DMS 273 (cell line): ENCODE data around the gene ZSCAN22.

Source experiments
- DNase-seq: peaks from one replicate; lab custom pipeline; 2025; ENCODE audit not compliant: unreplicated experiment; lab: John Stamatoyannopoulos, UW

The ZSCAN22 gene

GRCh38 chr19:58326914-58327726, at the start of gene ZSCAN22:
Gene ZSCAN22, plus strand, starts transcription at chr19:58326994. Its CDS starts 7,809 bp downstream, at chr19:58334803.
- peak; percentile 99 for DNase-seq

- peak; percentile 33 for DNase-seq
Observed at GRCh38 chr19:58277197-58277596, 49.6 kb upstream of the ZSCAN22 start.

GRCh38 chr19:58277748-58278540, 48.9 kb upstream of the ZSCAN22 start:
- DNase-seq: peak; percentile 35

- DNase-seq: peak; percentile 100
Observed at GRCh38 chr19:58278541-58279041, 48.2 kb upstream of the ZSCAN22 start, which contains the start of gene ZNF8. Gene ZNF8, plus strand, starts transcription at chr19:58278955. Its CDS starts 127 bp downstream, at chr19:58279082.

GRCh38 chr19:58279042-58279924, 47.5 kb upstream of the ZSCAN22 start:
- peak; percentile 92 for DNase-seq

- DNase-seq: no peak
Observed at GRCh38 chr19:58279925-58280316, 46.9 kb upstream of the ZSCAN22 start.

- DNase-seq: peak; percentile 48
Observed at GRCh38 chr19:58284199-58284598, 42.6 kb upstream of the ZSCAN22 start.

- DNase-seq: no peak
Observed at GRCh38 chr19:58291943-58292342, 34.9 kb upstream of the ZSCAN22 start.

- no peak for DNase-seq
Observed at GRCh38 chr19:58294743-58295374, 31.9 kb upstream of the ZSCAN22 start.

- DNase-seq: no peak
Observed at GRCh38 chr19:58296104-58296503, 30.7 kb upstream of the ZSCAN22 start.

GRCh38 chr19:58300620-58301019, 26.2 kb upstream of the ZSCAN22 start:
- no peak for DNase-seq

- DNase-seq: no peak
Observed at GRCh38 chr19:58304255-58304654, 22.5 kb upstream of the ZSCAN22 start.

GRCh38 chr19:58304748-58305064, 22.1 kb upstream of the ZSCAN22 start:
- DNase-seq: peak; percentile 71

- DNase-seq: peak; percentile 99
Observed at GRCh38 chr19:58305065-58305931, 21.5 kb upstream of the ZSCAN22 start, which contains the start of gene ERVK3-1. Gene ERVK3-1, plus strand, starts transcription at chr19:58305377. Its CDS starts 6,792 bp downstream, at chr19:58312169.

- peak; percentile 33 for DNase-seq
Observed at GRCh38 chr19:58305932-58306323, 20.9 kb upstream of the ZSCAN22 start.

GRCh38 chr19:58307736-58308135, 19.1 kb upstream of the ZSCAN22 start:
- DNase-seq: no peak

GRCh38 chr19:58310685-58311084, 16.1 kb upstream of the ZSCAN22 start:
- peak; percentile 14 for DNase-seq

- peak; percentile 70 for DNase-seq
Observed at GRCh38 chr19:58311345-58311865, 15.4 kb upstream of the ZSCAN22 start.

GRCh38 chr19:58315580-58315979, 11.2 kb upstream of the ZSCAN22 start:
- DNase-seq: no peak
